SK-N-MC (cell line): ENCODE measurements around the gene CLEC17A.

Experiments
- EZH2 ChIP-seq: fragments of 200-600 bp; sonication (generic); IDR thresholded peaks from one replicate; pipeline ENCODE4 v1.6.1; 2017; ENCODE audit warnings: antibody characterized with exemption
- POLR2AphosphoS5 ChIP-seq: IDR thresholded peaks from 2 replicates; pipeline ENCODE4 v1.6.1; 2012; ENCODE audit warnings: mild to moderate bottlenecking, low read depth, low read length, borderline replicate concordance

GRCh38 chr19:14540741-14541525 lies 42.0 kb upstream of the CLEC17A start:
- TF ChIP-seq POLR2AphosphoS5 (no peak), EZH2 (no peak)
